HG03565 (cell line): ENCODE results near the gene SRGN.
"Not testable (repeated sequence)": the region's sequence is repeated elsewhere in the genome, so short reads cannot be mapped to it uniquely, and the experiment has no call there.

ENCODE experiments used
- ATAC-seq: cut with Tn5 transposase; IDR thresholded peaks from one replicate; pipeline ENCODE4 v1.9.1; 2021; ENCODE audit warnings: mild to moderate bottlenecking, moderate library complexity; ENCODE audit not compliant: unreplicated experiment

SRGN gene

GRCh38 chr10:69125554-69125953 lies 37.7 kb downstream of the SRGN start:
- ATAC-seq: no peak

GRCh38 chr10:69130251-69130650 lies 42.3 kb downstream of the SRGN start:
- ATAC-seq: no peak

GRCh38 chr10:69139961-69140360 lies 52.1 kb downstream of the SRGN start:
- no peak for ATAC-seq

GRCh38 chr10:69141304-69141703 lies 53.4 kb downstream of the SRGN start:
- no peak for ATAC-seq

- ATAC-seq: not testable (repeated sequence)
Observed at GRCh38 chr10:69142074-69142473, 54.2 kb downstream of the SRGN start.

- no peak for ATAC-seq
Observed at GRCh38 chr10:69142983-69143382, 55.1 kb downstream of the SRGN start.

- no peak for ATAC-seq
Observed at GRCh38 chr10:69145329-69145728, 57.4 kb downstream of the SRGN start.

- no peak for ATAC-seq
Observed at GRCh38 chr10:69145864-69146263, 58.0 kb downstream of the SRGN start.

GRCh38 chr10:69146759-69147158 lies 58.9 kb downstream of the SRGN start:
- no peak for ATAC-seq

GRCh38 chr10:69151984-69152383 lies 64.1 kb downstream of the SRGN start:
- ATAC-seq: no peak

GRCh38 chr10:69153227-69153626 lies 65.3 kb downstream of the SRGN start:
- no peak for ATAC-seq
